K562 (cell line): ENCODE data around the gene MEIOB. TPM values are rescaled to one million over a fixed set of nuclear protein-coding genes. Genes with fewer than 3 reads are reported as not detected.

Experiments used
- ATAC-seq: fragments of 200-7000 bp; cut with Tn5 transposase; 3 replicates; pipeline ENCODE4 v1.9.1; 2020; ENCODE audit warnings: moderate library complexity
- Bru-seq: library from RNA; stranded (reverse); fragments of 400-500 nt; gene quantifications from one replicate; lab custom pipeline; 2021; lab: Mats Ljungman, UMichigan
- BruChase-seq, 2 experiments: library from RNA; stranded (reverse); fragments of 400-500 nt; gene quantifications; one replicate each; lab custom pipeline; 2021; lab: Mats Ljungman, UMichigan
- BruUV-seq: library from RNA; stranded (reverse); fragments of 400-500 nt; replicated peaks from 2 replicates; lab custom pipeline; 2021; lab: Mats Ljungman, UMichigan
- CTCF ChIA-PET: fragments of 300-600 bp; formaldehyde crosslinking; extraction: SDS; loops from one replicate; lab custom pipeline; 2021; ENCODE audit warnings: low intra/inter-chr PET ratio; lab: Yijun Ruan, JAX
- POLR2A ChIA-PET: fragments of 300-600, 350-650 bp; sonication (Branson Sonifier 250); formaldehyde crosslinking; extraction: SDS; loops from one replicate; lab custom pipeline; 2021; ENCODE audit warnings: antibody characterized with exemption, inconsistent platforms; lab: Yijun Ruan, JAX
- DNase-seq, 4 experiments: peaks; one replicate each; pipeline versions ENCODE4 v3.0.0 to v3.0.0-alpha.2; 2011 to 2018; ENCODE audit warnings: low spot score in 3 of 4, mixed read lengths in 3 of 4; ENCODE audit errors: extremely low read depth in 1 of 4
- FAIRE-seq: peaks from 2 replicates; lab custom pipeline; 2011; peaks lifted over from hg19 to GRCh38; lab: Jason Lieb, UNC
- H2AFZ ChIP-seq: 2 replicates; pipeline ENCODE4 v1.6.0; 2011; ENCODE audit warnings: low read depth, low read length, control low read depth, inconsistent platforms
- H3K27ac ChIP-seq: fragments of 200-600 bp; 3 replicates; pipeline ENCODE4 v1.8.0; 2011; ENCODE audit warnings: low read depth, mild to moderate bottlenecking, control low read depth, inconsistent platforms, low read length, moderate library complexity, mixed read lengths; ENCODE audit errors: extremely low read depth
- H3K27me3 ChIP-seq, 2 experiments: fragments of 300-600 bp in 1 of 2; 2 replicates in 1 of 2; 3 replicates in 1 of 2; pipeline versions ENCODE4 v1.6.0 to v1.8.0; 2011; ENCODE audit warnings: inconsistent platforms in 2 of 2, low read length in 2 of 2, mild to moderate bottlenecking in 1 of 2, mixed read lengths in 1 of 2, moderate library complexity in 1 of 2; ENCODE audit not compliant: control insufficient read depth in 2 of 2, insufficient read depth in 2 of 2
- H3K36me3 ChIP-seq: fragments of 300-600 bp; 3 replicates; pipeline ENCODE4 v1.8.0; 2011; ENCODE audit warnings: mild to moderate bottlenecking, low read length, inconsistent platforms; ENCODE audit not compliant: control insufficient read depth, insufficient read depth
- H3K4me1 ChIP-seq, 2 experiments: fragments of 200-600 bp in 1 of 2; replicated peaks in 1 of 2; 2 replicates in 1 of 2; 3 replicates in 1 of 2; pipeline versions ENCODE4 v1.5.1 to v1.8.0; 2011; ENCODE audit warnings: inconsistent platforms in 2 of 2, low read length in 2 of 2, mild to moderate bottlenecking in 1 of 2, mixed read lengths in 1 of 2, moderate library complexity in 1 of 2; ENCODE audit not compliant: control insufficient read depth in 2 of 2, insufficient read depth in 2 of 2
- H3K4me2 ChIP-seq: 2 replicates; pipeline ENCODE4 v1.6.1; 2011; ENCODE audit warnings: low read length, control low read depth, inconsistent platforms, mixed read lengths; ENCODE audit not compliant: insufficient read depth
- H3K4me3 ChIP-seq: fragments of 200-600 bp; sonication (generic), shearing (Covaris generic); 2 replicates; pipeline ENCODE4 v1.5.1; 2016; ENCODE audit warnings: control low read depth, inconsistent platforms
- H3K79me2 ChIP-seq: fragments of 200-600 bp; 3 replicates; pipeline ENCODE4 v1.8.0; 2011; ENCODE audit warnings: low read length, inconsistent platforms; ENCODE audit not compliant: control insufficient read depth, insufficient read depth
- H3K9ac ChIP-seq, 2 experiments: 2 replicates each; pipeline versions ENCODE4 v1.6.0 to v1.6.1; 2011; ENCODE audit warnings: low read depth in 2 of 2, low read length in 2 of 2, control low read depth in 1 of 2, inconsistent platforms in 1 of 2, mild to moderate bottlenecking in 1 of 2, mixed read lengths in 1 of 2; ENCODE audit not compliant: insufficient read depth in 1 of 2
- H3K9me1 ChIP-seq: one replicate; pipeline ENCODE4 v1.6.0; 2011; ENCODE audit warnings: inconsistent platforms, mild to moderate bottlenecking, low read length, moderate library complexity; ENCODE audit not compliant: control insufficient read depth, insufficient read depth
- H3K9me3 ChIP-seq: replicated peaks from 2 replicates; pipeline ENCODE4 v1.5.1; 2011; ENCODE audit warnings: low read depth, low read length, inconsistent platforms; ENCODE audit not compliant: control insufficient read depth, insufficient read depth
- H4K20me1 ChIP-seq: replicated peaks from 2 replicates; pipeline ENCODE4 v1.6.1; 2011; ENCODE audit warnings: low read length, inconsistent platforms, mixed read lengths; ENCODE audit not compliant: control insufficient read depth, insufficient read depth
- ARHGAP35 ChIP-seq: fragments of 450-650 bp; IDR thresholded peaks from 2 replicates; pipeline ENCODE4 v1.6.1; 2018; ENCODE audit not compliant: partially characterized antibody
- C11orf30 ChIP-seq: fragments of 450-650 bp; IDR thresholded peaks from 2 replicates; pipeline ENCODE4 v1.6.1; 2016; ENCODE audit warnings: low read depth, mild to moderate bottlenecking
- ELF2 ChIP-seq: fragments of 250-450 bp; sonication (Bioruptor Pico); IDR thresholded peaks from 2 replicates; pipeline ENCODE4 v1.5.0; 2021; ENCODE audit warnings: mild to moderate bottlenecking
- FOXP4 ChIP-seq: sonication (generic); formaldehyde crosslinking; IDR thresholded peaks from 2 replicates; pipeline ENCODE4 v1.8.0; 2022; ENCODE audit warnings: mild to moderate bottlenecking, missing genetic modification reagents, borderline replicate concordance
- PRPF4 ChIP-seq: fragments of 200-400 bp; formaldehyde crosslinking; IDR thresholded peaks from one replicate; pipeline ENCODE4 v1.6.1; 2017; ENCODE audit warnings: low read length, low read depth, mild to moderate bottlenecking; ENCODE audit not compliant: insufficient read depth, poor library complexity, severe bottlenecking
- SMARCA5 ChIP-seq: fragments of 450-650 bp; IDR thresholded peaks from 2 replicates; pipeline ENCODE4 v1.6.1; 2016
- YY1 ChIP-seq, 3 experiments: IDR thresholded peaks; 2 replicates each; pipeline ENCODE4 v1.6.1; 2011; ENCODE audit warnings: low read length in 2 of 3, mild to moderate bottlenecking in 2 of 3, moderate library complexity in 2 of 3, borderline replicate concordance in 1 of 3, control low read depth in 1 of 3, low read depth in 1 of 3; ENCODE audit not compliant: insufficient read depth in 3 of 3, insufficient replicate concordance in 2 of 3, control insufficient read depth in 1 of 3, insufficient read length in 1 of 3; ENCODE audit errors: extremely low read depth in 1 of 3
- ZNF354B ChIP-seq: fragments of 250-450 bp; sonication (Bioruptor Pico); IDR thresholded peaks from 2 replicates; pipeline ENCODE4 v1.4.0; 2020
- ZNF436 ChIP-seq: fragments of 250-450, 450-650 bp; sonication (Bioruptor Pico); formaldehyde crosslinking; IDR thresholded peaks from 2 replicates; pipeline ENCODE4 v1.7.0; 2020; ENCODE audit warnings: mild to moderate bottlenecking
- ZNF740 ChIP-seq, 3 experiments: fragments of 200-800 bp in 1 of 3; sonication (Bioruptor generic) in 1 of 3; sonication (generic) in 1 of 3; formaldehyde crosslinking in 1 of 3; IDR thresholded peaks; 2 replicates each; pipeline versions ENCODE4 v1.6.1 to v1.8.0; 2016 to 2022; ENCODE audit warnings: mild to moderate bottlenecking in 2 of 3, missing compliant biosample characterization in 2 of 3, missing genetic modification characterization in 2 of 3, missing genetic modification reagents in 1 of 3
- WGBS: fragments of 100-300 bp; shearing (Covaris generic); methylation state at CpG from one replicate; pipeline ENCODE4 v1.1.6; 2016; ENCODE audit warnings: low coverage, mixed read lengths; ENCODE audit not compliant: insufficient coverage; ENCODE audit errors: missing lambda C conversion rate; 5-methylcytosine and 5-hydroxymethylcytosine counted together
- in situ Hi-C: fragments of 300-500 bp; cut with MboI; formaldehyde crosslinking; loops from 4 replicates; pipeline ENCODE4 v1.15.0; 2018; ENCODE audit warnings: inconsistent platforms, mixed read lengths
- intact Hi-C: fragments of 100-400 bp; cut with micrococcal nuclease; formaldehyde crosslinking; loops from 2 replicates; pipeline ENCODE4 v1.14.2; 2022
- long read RNA-seq, 3 experiments: library from polyadenylated mRNA in 2 of 3; library from RNA in 1 of 3; unstranded in 2 of 3; stranded (forward) in 1 of 3; transcript quantifications; one replicate each; pipeline ENCODE4 v2.0.0, GENCODE V29; 2019 to 2022
- polyA minus RNA-seq, 3 experiments: library from RNA; depleted of rRNA, polyadenylated mRNA; stranded (reverse); fragments of >200 nt; gene quantifications; 2 replicates each; pipeline ENCODE4 v1.2.3, GENCODE V29; 2011
- polyA plus RNA-seq, 8 experiments: library from polyadenylated mRNA; depleted of rRNA in 4 of 8; stranded (reverse) in 5 of 8; unstranded in 3 of 8; fragments of >200 nt; fragmentation: Nextera tagmentation in 2 of 8; fragmentation: Illumina TruSeq in 1 of 8; extraction: Ambion mirVana in 2 of 8; extraction: Trizol in 1 of 8; gene quantifications; 2 replicates each; pipeline versions ENCODE4 v1.2.1 to v1.2.3, GENCODE V29; 2011 to 2014; ENCODE audit warnings: inconsistent platforms in 1 of 8, missing spikeins in 1 of 8
- total RNA-seq, 7 experiments: library from RNA; depleted of rRNA in 6 of 7; stranded (reverse); fragments of >200 nt in 6 of 7; fragmentation: Illumina TruSeq in 2 of 7; extraction: Trizol in 2 of 7; gene quantifications; 2 replicates each; pipeline versions ENCODE4 v1.2.1 to v1.2.3, GENCODE V29; 2011 to 2021; ENCODE audit warnings: low replicate concordance in 1 of 7

The MEIOB gene, protein sequence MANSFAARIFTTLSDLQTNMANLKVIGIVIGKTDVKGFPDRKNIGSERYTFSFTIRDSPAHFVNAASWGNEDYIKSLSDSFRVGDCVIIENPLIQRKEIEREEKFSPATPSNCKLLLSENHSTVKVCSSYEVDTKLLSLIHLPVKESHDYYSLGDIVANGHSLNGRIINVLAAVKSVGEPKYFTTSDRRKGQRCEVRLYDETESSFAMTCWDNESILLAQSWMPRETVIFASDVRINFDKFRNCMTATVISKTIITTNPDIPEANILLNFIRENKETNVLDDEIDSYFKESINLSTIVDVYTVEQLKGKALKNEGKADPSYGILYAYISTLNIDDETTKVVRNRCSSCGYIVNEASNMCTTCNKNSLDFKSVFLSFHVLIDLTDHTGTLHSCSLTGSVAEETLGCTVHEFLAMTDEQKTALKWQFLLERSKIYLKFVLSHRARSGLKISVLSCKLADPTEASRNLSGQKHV
- total RNA-seq (2011; cell fraction: chromatin; rRNA removed; ENCODE audit: low replicate concordance): 74.8 and 124 TPM in 2 replicates
- 45.5 and 47.0 TPM in 2 replicates for total RNA-seq (2011; cell fraction: nucleolus; rRNA removed)
- 60.7 and 73.0 TPM in 2 replicates for total RNA-seq (2011; cell fraction: nucleoplasm; rRNA removed)
- total RNA-seq (2014; rRNA removed) (94.6 and 105 TPM in 2 replicates), total RNA-seq (2014; rRNA removed; fragmentation: Illumina TruSeq; extraction: Trizol) (120 and 136 TPM in 2 replicates), total RNA-seq (2015; rRNA removed; fragmentation: Illumina TruSeq; extraction: Trizol) (96.2 and 98.5 TPM in 2 replicates), total RNA-seq (2021) (97.6 and 105 TPM in 2 replicates), polyA plus RNA-seq (2011; rRNA removed) (172 and 203 TPM in 2 replicates), polyA plus RNA-seq (2014; fragmentation: Illumina TruSeq; extraction: Trizol) (99.2 and 109 TPM in 2 replicates), polyA plus RNA-seq (2014; fragmentation: Nextera tagmentation; extraction: Ambion mirVana) (10 to 100 TPM; 25.4 to 36.7 TPM), polyA plus RNA-seq (2014; rRNA removed) (136 and 153 TPM in 2 replicates), polyA minus RNA-seq (2011; rRNA and poly(A)+ RNA removed) (102 and 105 TPM in 2 replicates), Bru-seq, nascent RNA (percentile 82 among the genes with signal in this experiment), BruChase-seq, experiment 1, labeled RNA remaining after a 2-hour chase (percentile 84 among the genes with signal in this experiment), BruChase-seq, experiment 2, labeled RNA remaining after a 6-hour chase (percentile 82 among the genes with signal in this experiment)
- 38.8 and 60.1 TPM in 2 replicates for polyA plus RNA-seq (2011; cell fraction: cytosol; rRNA removed)
- 161 and 234 TPM in 2 replicates for polyA plus RNA-seq (2011; cell fraction: nucleus; rRNA removed)
- 64.7 and 79.1 TPM in 2 replicates for polyA plus RNA-seq (2012)
- polyA minus RNA-seq (2011; cell fraction: cytosol; rRNA and poly(A)+ RNA removed): 36.7 and 46.0 TPM in 2 replicates
- polyA minus RNA-seq (2011; cell fraction: nucleus; rRNA and poly(A)+ RNA removed): 36.9 and 49.4 TPM in 2 replicates
- long read RNA-seq, experiment 1, transcript MEIOB-202 (13 exons, 1,792 nt): major isoform, 19 of 438 reads
- long read RNA-seq, experiment 1, partial matches to known transcripts: 148 of 438 reads
- long read RNA-seq, experiment 1, other reads (novel, unspliced or antisense): 269 of 438 reads
- long read RNA-seq, experiment 2, partial matches to known transcripts: 69 of 132 reads
- long read RNA-seq, experiment 2, other reads (novel, unspliced or antisense): 60 of 132 reads
- long read RNA-seq, experiment 3, partial matches to known transcripts: 40 of 80 reads
- long read RNA-seq, experiment 3, other reads (novel, unspliced or antisense): 36 of 80 reads

DNA sequence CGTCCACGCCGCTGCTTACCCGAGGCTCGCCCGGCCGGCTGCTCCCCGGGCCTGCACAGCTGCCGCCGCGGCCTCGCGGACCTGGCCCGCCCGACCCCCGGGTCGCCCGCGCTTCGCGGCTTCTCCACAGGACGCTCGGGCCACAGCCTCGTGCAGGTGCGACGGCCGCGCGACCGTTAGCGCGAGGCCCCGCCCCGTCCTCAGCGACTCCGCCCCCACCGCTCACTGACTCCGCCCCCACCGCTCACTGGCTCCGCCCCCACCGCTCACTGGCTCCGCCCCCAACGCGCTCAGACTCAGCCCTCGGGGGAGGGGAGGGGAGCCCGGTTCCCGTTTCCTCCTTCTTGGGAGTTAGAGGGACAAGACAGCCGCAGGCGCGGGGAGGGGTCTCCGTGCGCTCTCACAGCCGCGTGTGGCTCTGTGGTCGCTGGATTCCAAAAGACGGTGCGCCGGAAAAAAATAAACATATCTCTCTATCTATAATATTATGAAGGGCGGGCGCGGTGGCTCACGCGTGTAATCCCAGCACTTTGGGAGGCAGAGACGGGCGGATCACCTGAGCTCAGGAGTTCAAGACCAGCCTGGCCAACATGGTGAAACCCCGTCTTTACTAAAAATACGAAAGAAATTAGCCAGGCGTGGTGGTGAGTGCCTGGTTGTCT lies at the start of gene MEIOB:
Gene MEIOB, minus strand, starts transcription at position 191 of the 662 bp plus-strand sequence. CDS start 3,989 bp downstream, outside the sequence.
- Histone ChIP-seq H3K36me3 (peaks cover 8% of the 10 kb centered on the region; the same call in 2 of the 3 replicates), H3K4me3 (peak within 1 kb of the TSS; percentile 66), H3K79me2 (peaks cover 40% of the 10 kb centered on the region), H2AFZ (peak within 1 kb of the TSS; percentile 92), H3K9ac (peak within 1 kb of the TSS; percentile 73 to 95; a peak in 3 of 4 replicates), H3K27ac (peak within 1 kb of the TSS; percentile 91), H3K9me1 (no peaks in the 10 kb centered on the region), H3K27me3 (peaks cover 0 to under 1% of the 10 kb centered on the region in 2 experiments; a peak in 1 of 5 replicates), H3K9me3 (no peaks in the 10 kb centered on the region), H3K4me1 (peaks cover 8 to 11% of the 10 kb centered on the region in 2 experiments; a peak in 4 of 5 replicates), H4K20me1 (no peaks in the 10 kb centered on the region), H3K4me2 (peak within 1 kb of the TSS; percentile 76)
- under 1% methylated on average over 38 of the region's 68 CpGs for WGBS
- FAIRE-seq (peak; percentile 74), ATAC-seq (peak; percentile 94), DNase-seq (peak; percentile 88 to 92 (median 90))
- ChIA-PET POLR2A (interaction anchor here (0.5 to 1.8 kb wide), 12 partner anchors 9 to 641 kb away, joined by 3 to 8 read pairs (median 3); partner anchors contain the start of gene RPS2), CTCF (interaction anchor here (1.5 kb wide), 1 partner anchor 58 kb away, joined by 5 read pairs; no protein-coding TSS in a partner anchor)
- no TSS peak for BruUV-seq
- in situ Hi-C loops (no loop called here), intact Hi-C loops (no loop called here)
- TF ChIP-seq PRPF4 (no peak), ELF2 (CRISPR knock-in tag) (no peak), ARHGAP35 (no peak), YY1 (IDR thresholded peaks at IDR 0.05; ENCODE audit: borderline replicate concordance in 1 of 3, control insufficient read depth in 1 of 3, extremely low read depth in 1 of 3, insufficient read depth in 3 of 3, insufficient read length in 1 of 3, insufficient replicate concordance in 2 of 3, low read depth in 1 of 3, low read length in 2 of 3) (peak in 1 of 3 experiments; percentile 16), C11orf30 (no peak), FOXP4 (no peak), SMARCA5 (no peak), ZNF354B (CRISPR knock-in tag) (no peak), ZNF436 (CRISPR knock-in tag) (no peak), ZNF740 (CRISPR knock-in tag; IDR thresholded peaks at IDR 0.05) (no peak), ZNF740 (tag; IDR thresholded peaks at IDR 0.05) (no peak)
